Measurements from ENCODE around the gene EPDR1. TPM values are rescaled to one million over a fixed set of nuclear protein-coding genes. Genes with fewer than 3 reads are reported as not detected.
A peak's percentile ranks its signal among the peaks of the same experiment; 100 is the strongest.

Gene EPDR1
- total RNA-seq (2014; rRNA removed; shearing (Covaris generic)): 7.3 and 8.3 TPM in 2 replicates

GRCh38 chr7:37920305-37920848 lies at the start of gene EPDR1:
Gene EPDR1, plus strand, starts transcription at chr7:37920640. Its CDS starts 300 bp downstream, at chr7:37920940.
- H3K36me3 ChIP-seq (replicated peaks; ENCODE audit: control insufficient read depth, insufficient read depth, low read length): no peaks in the 10 kb centered on the region
- peaks cover 36% of the 10 kb centered on the region for H3K27me3 ChIP-seq (ENCODE audit: control insufficient read depth, insufficient read depth, low read length)
- no peak for DNase-seq
- H3K4me3 ChIP-seq (ENCODE audit: insufficient read depth, low read depth, low read length): peak within 1 kb of the TSS; percentile 61

- Histone ChIP-seq H3K27me3 (ENCODE audit: control insufficient read depth, insufficient read depth, low read length) (no peaks in the 10 kb centered on the region), H3K4me3 (ENCODE audit: insufficient read depth, low read depth, low read length) (no peak overlapping the region), H3K36me3 (replicated peaks; ENCODE audit: control insufficient read depth, insufficient read depth, low read length) (no peaks in the 10 kb centered on the region)
- DNase-seq: no peak
These were observed 38.4 kb upstream of the EPDR1 start for GRCh38 chr7:37882086-37882485.

- no peak for DNase-seq
These were observed 27.1 kb upstream of the EPDR1 start for GRCh38 chr7:37893359-37893758.

GRCh38 chr7:37894671-37895070 lies 25.8 kb upstream of the EPDR1 start:
- no peak for DNase-seq
- no peaks in the 10 kb centered on the region for H3K36me3 ChIP-seq (replicated peaks; ENCODE audit: control insufficient read depth, insufficient read depth, low read length)
- H3K27me3 ChIP-seq (ENCODE audit: control insufficient read depth, insufficient read depth, low read length): no peaks in the 10 kb centered on the region
- no peak overlapping the region for H3K4me3 ChIP-seq (ENCODE audit: insufficient read depth, low read depth, low read length)

More at GRCh38 chr7:37893359-37893758, 27.1 kb upstream of the EPDR1 start:
- no peak overlapping the region for H3K4me3 ChIP-seq (ENCODE audit: insufficient read depth, low read depth, low read length)
- no peaks in the 10 kb centered on the region for H3K36me3 ChIP-seq (replicated peaks; ENCODE audit: control insufficient read depth, insufficient read depth, low read length)
- no peaks in the 10 kb centered on the region for H3K27me3 ChIP-seq (ENCODE audit: control insufficient read depth, insufficient read depth, low read length)

- Histone ChIP-seq H3K27me3 (ENCODE audit: control insufficient read depth, insufficient read depth, low read length) (no peaks in the 10 kb centered on the region), H3K4me3 (ENCODE audit: insufficient read depth, low read depth, low read length) (no peak overlapping the region), H3K36me3 (replicated peaks; ENCODE audit: control insufficient read depth, insufficient read depth, low read length) (no peaks in the 10 kb centered on the region)
- no peak for DNase-seq
These were observed 20.7 kb upstream of the EPDR1 start for GRCh38 chr7:37899712-37900247.

- H3K27me3 ChIP-seq (ENCODE audit: control insufficient read depth, insufficient read depth, low read length): no peaks in the 10 kb centered on the region
- H3K4me3 ChIP-seq (ENCODE audit: insufficient read depth, low read depth, low read length): no peak overlapping the region
- no peaks in the 10 kb centered on the region for H3K36me3 ChIP-seq (replicated peaks; ENCODE audit: control insufficient read depth, insufficient read depth, low read length)
- DNase-seq: peak; percentile 14
These were observed 19.1 kb upstream of the EPDR1 start for GRCh38 chr7:37901236-37901827.

GRCh38 chr7:37901890-37902524 lies 18.4 kb upstream of the EPDR1 start:
- no peak for DNase-seq
- no peak overlapping the region for H3K4me3 ChIP-seq (ENCODE audit: insufficient read depth, low read depth, low read length)
- no peaks in the 10 kb centered on the region for H3K36me3 ChIP-seq (replicated peaks; ENCODE audit: control insufficient read depth, insufficient read depth, low read length)
- no peaks in the 10 kb centered on the region for H3K27me3 ChIP-seq (ENCODE audit: control insufficient read depth, insufficient read depth, low read length)

- no peaks in the 10 kb centered on the region for H3K36me3 ChIP-seq (replicated peaks; ENCODE audit: control insufficient read depth, insufficient read depth, low read length)
- no peak for DNase-seq
- no peaks in the 10 kb centered on the region for H3K27me3 ChIP-seq (ENCODE audit: control insufficient read depth, insufficient read depth, low read length)
- no peak overlapping the region for H3K4me3 ChIP-seq (ENCODE audit: insufficient read depth, low read depth, low read length)
These were observed 12.1 kb upstream of the EPDR1 start for GRCh38 chr7:37908221-37908788.

- no peak for DNase-seq
- Histone ChIP-seq H3K4me3 (ENCODE audit: insufficient read depth, low read depth, low read length) (no peak overlapping the region), H3K27me3 (ENCODE audit: control insufficient read depth, insufficient read depth, low read length) (peaks cover 29% of the 10 kb centered on the region)
These were observed 7.7 kb upstream of the EPDR1 start for GRCh38 chr7:37912756-37913155.

GRCh38 chr7:37915438-37915837 lies 5.0 kb upstream of the EPDR1 start:
- peaks cover 44% of the 10 kb centered on the region for H3K27me3 ChIP-seq (ENCODE audit: control insufficient read depth, insufficient read depth, low read length)

More at GRCh38 chr7:37912756-37913155, 7.7 kb upstream of the EPDR1 start:
- no peaks in the 10 kb centered on the region for H3K36me3 ChIP-seq (replicated peaks; ENCODE audit: control insufficient read depth, insufficient read depth, low read length)

GRCh38 chr7:37916017-37916672 lies 4.3 kb upstream of the EPDR1 start:
- peak; percentile 51 for DNase-seq
- Histone ChIP-seq H3K4me3 (ENCODE audit: insufficient read depth, low read depth, low read length) (peak overlapping the region; percentile 56), H3K36me3 (replicated peaks; ENCODE audit: control insufficient read depth, insufficient read depth, low read length) (no peaks in the 10 kb centered on the region), H3K27me3 (ENCODE audit: control insufficient read depth, insufficient read depth, low read length) (peaks cover 44% of the 10 kb centered on the region)

More at GRCh38 chr7:37915438-37915837, 5.0 kb upstream of the EPDR1 start:
- DNase-seq: no peak
- no peak overlapping the region for H3K4me3 ChIP-seq (ENCODE audit: insufficient read depth, low read depth, low read length)
- no peaks in the 10 kb centered on the region for H3K36me3 ChIP-seq (replicated peaks; ENCODE audit: control insufficient read depth, insufficient read depth, low read length)

GRCh38 chr7:37916673-37917660 lies 3.5 kb upstream of the EPDR1 start, which contains the start of gene SFRP4:
Gene SFRP4, minus strand, starts transcription at chr7:37916817. Its CDS starts 280 bp downstream, at chr7:37916537.
- no peaks in the 10 kb centered on the region for H3K36me3 ChIP-seq (replicated peaks; ENCODE audit: control insufficient read depth, insufficient read depth, low read length)
- DNase-seq: peak; percentile 71
- peaks cover 44% of the 10 kb centered on the region for H3K27me3 ChIP-seq (ENCODE audit: control insufficient read depth, insufficient read depth, low read length)
- peak within 1 kb of the TSS; percentile 56 for H3K4me3 ChIP-seq (ENCODE audit: insufficient read depth, low read depth, low read length)

GRCh38 chr7:37918526-37918925 lies 1.9 kb upstream of the EPDR1 start:
- no peaks in the 10 kb centered on the region for H3K36me3 ChIP-seq (replicated peaks; ENCODE audit: control insufficient read depth, insufficient read depth, low read length)
- H3K27me3 ChIP-seq (ENCODE audit: control insufficient read depth, insufficient read depth, low read length): peaks cover 44% of the 10 kb centered on the region
- H3K4me3 ChIP-seq (ENCODE audit: insufficient read depth, low read depth, low read length): no peak overlapping the region
- DNase-seq: peak; percentile 21

Measured in H7 (cell line).